HTR-8/SVneo (cell line): ENCODE data around the gene AGPAT4.

Source experiments
- DNase-seq: peaks from one replicate; pipeline ENCODE4 v3.0.0; 2011; ENCODE audit warnings: low spot score, mixed read lengths; ENCODE audit not compliant: insufficient read length
- FAIRE-seq: peaks from 2 replicates; lab custom pipeline; 2011; peaks lifted over from hg19 to GRCh38; lab: Jason Lieb, UNC

AGPAT4 gene

GRCh38 chr6:161290751-161291150 is 16.9 kb upstream of the AGPAT4 start:
- FAIRE-seq, result no peak
- no peak for DNase-seq

- DNase-seq, result no peak
- FAIRE-seq, result no peak
These were observed 10.8 kb upstream of the AGPAT4 start for GRCh38 chr6:161284653-161285052.

GRCh38 chr6:161281092-161281491 is 7.2 kb upstream of the AGPAT4 start:
- DNase-seq (no peak), FAIRE-seq (no peak)

- FAIRE-seq (no peak), DNase-seq (no peak)
These were observed 6.0 kb upstream of the AGPAT4 start for GRCh38 chr6:161279677-161280415.

- DNase-seq, result no peak
- no peak for FAIRE-seq
These were observed 2.8 kb upstream of the AGPAT4 start for GRCh38 chr6:161276605-161277155.

DNA sequence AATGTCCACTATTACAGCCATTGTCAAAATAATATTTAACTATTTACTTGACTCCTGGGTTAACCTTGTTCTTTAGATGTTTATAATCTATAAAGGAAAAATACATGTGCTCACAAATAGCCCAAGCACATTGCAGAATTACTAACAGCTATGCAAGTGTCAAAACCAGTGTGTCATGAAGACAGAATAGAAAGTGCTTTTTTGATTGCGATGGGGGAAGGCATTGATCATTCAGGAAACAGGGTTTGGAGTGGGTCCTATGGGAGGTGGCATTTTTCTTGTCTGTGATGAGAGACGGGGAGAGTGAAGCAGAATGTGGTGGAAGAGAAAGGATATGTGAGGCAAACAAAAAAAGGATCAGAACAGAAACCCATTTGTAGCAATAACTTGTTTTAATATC is 1.0 kb upstream of the AGPAT4 start:
- DNase-seq (no peak), FAIRE-seq (no peak)

DNA sequence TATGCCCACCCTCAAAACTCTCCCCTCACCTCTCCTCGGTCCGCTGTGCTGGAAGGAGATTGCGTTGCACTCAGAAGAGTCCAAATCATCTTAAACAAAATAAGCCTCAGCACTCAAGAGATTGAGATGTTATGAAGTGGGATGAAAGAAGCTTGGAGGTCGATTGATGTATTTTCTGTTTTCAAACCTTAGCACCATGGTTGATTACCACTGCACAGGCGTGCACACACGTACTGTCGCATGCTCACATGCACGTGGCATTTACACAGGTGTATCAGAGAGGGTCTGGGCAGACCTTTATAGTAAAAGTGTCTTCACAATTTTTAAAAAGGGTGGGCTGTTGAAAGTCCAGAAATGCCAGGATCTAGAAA is 612 bp upstream of the AGPAT4 start:
- DNase-seq (no peak), FAIRE-seq (no peak)

DNA sequence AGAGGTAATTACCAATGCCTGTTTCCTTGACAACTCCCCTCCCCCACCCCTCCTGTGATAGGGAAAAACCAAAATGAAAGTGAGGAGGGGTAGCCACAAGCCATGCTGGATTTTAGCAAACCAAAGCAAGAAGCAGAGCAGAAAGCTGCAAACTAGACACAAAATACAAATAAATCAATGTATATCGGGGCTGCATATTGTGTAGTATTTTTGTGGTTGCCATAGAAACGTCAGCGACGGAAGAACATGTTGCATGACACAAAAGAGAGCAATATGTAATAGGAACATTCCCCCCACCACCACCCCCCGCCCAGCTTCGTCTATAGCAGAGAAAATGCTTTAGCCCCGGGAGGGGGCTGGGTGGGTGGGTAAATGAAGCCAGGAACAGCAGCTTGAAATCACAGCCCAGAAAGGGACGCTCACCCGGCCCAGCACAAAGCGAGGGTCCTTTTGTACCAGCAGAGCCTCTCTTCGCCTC is 548 bp downstream of the AGPAT4 start:
- DNase-seq, result no peak
- FAIRE-seq, result no peak

DNA sequence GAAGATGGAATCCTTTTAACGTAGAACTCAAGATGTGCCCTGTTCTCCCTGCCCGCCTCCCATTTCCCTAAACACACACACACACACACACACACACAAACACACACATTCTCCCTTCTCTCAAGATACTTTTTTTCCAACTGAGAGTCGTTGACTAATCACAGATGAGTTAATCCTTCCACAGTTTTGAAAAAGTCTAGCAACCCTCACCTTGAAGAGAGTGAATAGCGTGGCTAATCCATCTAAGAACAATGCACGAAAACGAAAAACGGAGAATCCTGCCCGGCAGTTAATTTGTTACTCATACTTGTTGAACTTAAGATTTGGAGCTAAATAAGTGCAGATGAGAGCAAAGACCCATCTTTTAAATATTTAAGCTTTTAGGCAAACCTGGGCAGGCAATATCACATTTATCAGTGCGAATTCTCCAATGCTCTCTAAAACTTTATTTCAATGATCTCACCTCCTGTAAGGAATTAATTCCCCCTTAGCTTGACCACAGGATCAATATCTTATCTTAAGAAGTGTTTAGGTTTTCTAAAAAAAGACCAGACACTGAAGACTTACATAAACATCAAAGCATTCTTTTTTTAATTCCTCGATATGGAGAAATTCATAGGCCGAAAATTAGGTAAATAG is 1.1 kb downstream of the AGPAT4 start:
- DNase-seq (no peak), FAIRE-seq (no peak)

GRCh38 chr6:161271343-161272030 is 2.4 kb downstream of the AGPAT4 start:
- no peak for DNase-seq

GRCh38 chr6:161270116-161270515 is 3.7 kb downstream of the AGPAT4 start:
- DNase-seq, result no peak
- FAIRE-seq, result no peak

More at GRCh38 chr6:161271343-161272030, 2.4 kb downstream of the AGPAT4 start:
- FAIRE-seq, result no peak

DNA sequence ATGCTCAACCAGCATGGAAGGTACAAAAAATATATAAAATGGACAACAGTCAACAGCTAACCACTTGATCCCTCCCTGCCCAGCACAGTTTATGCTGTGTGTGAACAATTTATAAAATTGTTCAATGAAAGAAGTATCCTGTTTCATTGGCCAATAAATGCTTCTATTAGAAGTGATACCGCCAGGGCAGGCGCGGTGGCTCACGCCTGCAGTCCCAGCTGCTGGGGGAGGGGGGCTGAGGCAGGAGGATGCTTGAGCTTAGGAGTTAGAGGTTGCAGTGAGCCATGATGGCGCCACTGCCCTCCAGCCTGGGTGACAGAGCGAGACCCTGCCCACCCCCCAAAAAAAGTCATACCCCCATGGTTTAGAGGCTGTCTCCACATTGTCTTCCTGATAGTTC is 4.6 kb downstream of the AGPAT4 start:
- DNase-seq (no peak), FAIRE-seq (no peak)

GRCh38 chr6:161268531-161269210 is 5.2 kb downstream of the AGPAT4 start:
- DNase-seq, result no peak

DNA sequence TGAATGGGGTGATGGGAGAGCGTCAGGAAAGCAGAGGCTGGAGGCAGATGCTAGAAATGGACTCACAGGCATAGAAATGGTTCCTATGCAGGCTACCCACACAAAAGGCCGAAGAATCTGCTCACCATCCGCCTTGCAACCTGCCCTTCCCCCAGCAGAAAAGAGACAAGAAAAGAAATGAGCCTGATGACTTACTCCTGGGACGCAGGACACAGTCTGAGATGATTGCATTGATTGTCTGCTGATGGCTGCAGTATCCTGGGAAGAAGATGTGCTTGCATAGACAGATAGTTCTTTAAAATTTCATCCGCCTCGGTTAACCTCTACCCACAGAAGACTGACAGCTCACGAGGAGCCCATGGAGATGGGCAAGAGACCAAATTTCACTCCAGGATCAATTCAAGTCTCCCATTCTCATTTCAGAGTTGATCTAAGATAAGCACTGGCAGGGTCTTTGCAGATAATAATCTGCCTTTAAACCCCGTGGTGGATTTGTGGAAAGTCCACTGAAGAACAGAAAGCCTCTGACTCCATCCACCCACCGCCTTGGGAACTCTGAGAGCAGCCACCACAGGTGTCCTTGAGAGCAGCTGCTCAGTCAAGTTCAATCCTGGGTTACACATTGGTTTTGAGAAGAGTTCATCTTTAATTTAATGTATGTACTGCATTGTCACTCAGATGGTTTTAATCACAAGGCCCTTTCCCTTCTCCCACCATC is 7.2 kb downstream of the AGPAT4 start:
- DNase-seq (no peak), FAIRE-seq (no peak)

More at GRCh38 chr6:161268531-161269210, 5.2 kb downstream of the AGPAT4 start:
- FAIRE-seq, result no peak

DNA sequence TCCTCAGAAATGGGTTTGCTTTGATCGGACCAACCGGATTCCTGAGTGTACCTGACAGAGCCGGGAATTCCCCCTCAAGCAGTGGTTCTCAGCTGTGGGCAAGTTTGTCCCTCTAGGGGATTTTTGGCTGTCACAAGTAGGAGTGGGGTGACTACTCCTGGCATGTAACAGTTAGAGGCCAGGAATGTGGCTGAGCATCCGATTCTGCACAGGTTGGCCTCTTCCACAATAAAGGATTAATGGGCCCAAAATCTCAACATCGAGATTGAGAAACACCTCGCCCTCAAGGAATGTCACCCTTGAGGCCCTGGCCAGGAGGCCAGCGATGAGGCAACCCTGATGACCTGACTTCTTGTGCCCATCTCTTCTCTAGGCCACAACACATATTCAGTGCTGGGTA is 7.9 kb downstream of the AGPAT4 start:
- FAIRE-seq (no peak), DNase-seq (no peak)

- FAIRE-seq, result no peak
- no peak for DNase-seq
These were observed 8.3 kb downstream of the AGPAT4 start for GRCh38 chr6:161265554-161265953.

GRCh38 chr6:161264181-161264580 is 9.7 kb downstream of the AGPAT4 start:
- FAIRE-seq, result no peak
- DNase-seq, result no peak

DNA sequence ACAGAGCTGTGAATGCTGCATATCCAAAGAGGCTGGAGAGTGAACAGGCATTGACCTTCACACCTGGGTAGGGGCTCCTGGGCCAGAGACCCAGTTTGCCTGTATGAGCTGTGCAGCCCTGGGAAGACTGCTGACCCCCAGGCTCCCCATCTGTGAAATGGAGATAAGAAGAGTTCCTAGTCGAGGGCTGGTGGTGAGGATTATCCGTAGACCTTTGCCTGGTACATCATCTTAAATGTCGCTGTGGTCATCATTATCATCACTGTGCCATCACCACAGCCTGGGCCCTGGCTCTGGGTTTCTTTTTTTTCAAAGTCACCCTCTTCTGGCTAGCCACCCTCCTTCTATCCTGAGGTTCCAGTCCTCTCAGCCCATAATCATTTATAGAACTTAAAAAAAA is 12.0 kb downstream of the AGPAT4 start:
- no peak for FAIRE-seq
- DNase-seq, result no peak

GRCh38 chr6:161261325-161261724 is 12.5 kb downstream of the AGPAT4 start:
- no peak for FAIRE-seq
- DNase-seq, result no peak

DNA sequence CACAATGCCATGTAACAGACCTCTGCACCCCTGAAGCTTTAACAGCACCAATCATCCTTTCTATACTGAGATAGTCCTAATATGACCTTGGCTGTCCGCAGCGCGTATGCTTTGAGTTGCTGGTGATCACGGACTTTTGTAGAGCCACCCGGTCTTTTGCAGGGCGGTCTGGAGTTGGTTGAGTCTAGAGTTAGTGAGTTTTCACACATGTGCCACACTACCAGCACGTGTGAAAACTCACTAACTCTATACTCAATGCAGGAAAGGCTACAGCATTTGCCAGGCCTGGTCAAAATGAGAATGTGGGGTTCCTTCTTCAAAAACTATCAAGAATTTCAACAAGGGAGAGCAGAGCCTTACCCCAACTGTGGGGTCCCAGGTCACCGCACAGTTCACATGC is 14.6 kb downstream of the AGPAT4 start:
- FAIRE-seq (no peak), DNase-seq (no peak)
